Endothelial cell of umbilical vein (primary cell): ENCODE data around the gene CNP. TPM values are rescaled to one million over a fixed set of nuclear protein-coding genes. Genes with fewer than 3 reads are reported as not detected.

Source experiments
- BruUV-seq: library from RNA; stranded (reverse); fragments of 400-500 nt; replicated peaks from 2 replicates; lab custom pipeline; 2021; lab: Mats Ljungman, UMichigan
- CTCF ChIA-PET: fragments of 300-600, 350-600 bp; sonication (Branson Sonifier 250); formaldehyde crosslinking; loops from one replicate; lab custom pipeline; 2021; ENCODE audit warnings: antibody characterized with exemption, inconsistent platforms; lab: Charles Lee
- POLR2A ChIA-PET: fragments of 300-600, 350-600 bp; sonication (Branson Sonifier 250); formaldehyde crosslinking; loops from one replicate; lab custom pipeline; 2021; ENCODE audit warnings: antibody characterized with exemption, inconsistent platforms; lab: Charles Lee
- DNase-seq: peaks from one replicate; pipeline ENCODE4 v3.0.0-alpha.2; 2011; ENCODE audit warnings: low read depth, low spot score
- FAIRE-seq: peaks from 2 replicates; lab custom pipeline; 2011; peaks lifted over from hg19 to GRCh38; lab: Jason Lieb, UNC
- H2AFZ ChIP-seq: 2 replicates; pipeline ENCODE4 v1.6.0; 2012; ENCODE audit warnings: low read depth, low read length, control low read depth, inconsistent platforms
- H3K27ac ChIP-seq: 2 replicates; pipeline ENCODE4 v1.5.1; 2011; ENCODE audit warnings: low read depth, mild to moderate bottlenecking, control low read depth, low read length, moderate library complexity; ENCODE audit not compliant: insufficient read depth
- H3K27me3 ChIP-seq, 2 experiments: 2 replicates each; pipeline versions ENCODE4 v1.6.0 to v1.6.1; 2011; ENCODE audit warnings: low read length in 2 of 2, mixed read lengths in 1 of 2; ENCODE audit not compliant: control insufficient read depth in 2 of 2, insufficient read depth in 2 of 2
- H3K36me3 ChIP-seq, 2 experiments: 2 replicates in 1 of 2; 3 replicates in 1 of 2; pipeline ENCODE4 v1.5.1; 2011; ENCODE audit warnings: low read length in 2 of 2, mild to moderate bottlenecking in 1 of 2, moderate library complexity in 1 of 2; ENCODE audit not compliant: control insufficient read depth in 2 of 2, insufficient read depth in 2 of 2; ENCODE audit errors: extremely low read depth in 1 of 2
- H3K4me1 ChIP-seq: 3 replicates; pipeline ENCODE4 v1.5.1; 2011; ENCODE audit warnings: mild to moderate bottlenecking, low read length; ENCODE audit not compliant: control insufficient read depth, insufficient read depth; ENCODE audit errors: extremely low read depth
- H3K4me2 ChIP-seq: 2 replicates; pipeline ENCODE4 v1.6.1; 2011; ENCODE audit warnings: low read length, control low read depth, mixed read lengths; ENCODE audit not compliant: insufficient read depth
- H3K4me3 ChIP-seq, 3 experiments: fragments of 200-600 bp in 1 of 3; sonication (generic), shearing (Covaris generic) in 1 of 3; replicated peaks in 1 of 3; 2 replicates each; pipeline ENCODE4 v1.5.1; 2011 to 2016; ENCODE audit warnings: control low read depth in 3 of 3, low read length in 3 of 3, mild to moderate bottlenecking in 2 of 3, inconsistent platforms in 1 of 3, low read depth in 1 of 3, moderate library complexity in 1 of 3; ENCODE audit not compliant: insufficient read depth in 1 of 3
- H3K79me2 ChIP-seq: 2 replicates; pipeline ENCODE4 v1.6.0; 2012; ENCODE audit warnings: low read length, inconsistent platforms; ENCODE audit not compliant: control insufficient read depth, insufficient read depth
- H3K9ac ChIP-seq: replicated peaks from 2 replicates; pipeline ENCODE3; 2011; ENCODE audit warnings: low read length, control low read depth; ENCODE audit not compliant: insufficient read depth; ENCODE audit errors: extremely low read depth
- H3K9me1 ChIP-seq: replicated peaks from 3 replicates; pipeline ENCODE4 v1.6.0; 2011; ENCODE audit warnings: mild to moderate bottlenecking, low read length; ENCODE audit not compliant: control insufficient read depth, insufficient read depth; ENCODE audit errors: extremely low read depth
- H3K9me3 ChIP-seq: replicated peaks from 2 replicates; pipeline ENCODE4 v1.5.1; 2012; ENCODE audit warnings: low read length, inconsistent platforms; ENCODE audit not compliant: control insufficient read depth, insufficient read depth
- H4K20me1 ChIP-seq: replicated peaks from 2 replicates; pipeline ENCODE3; 2011; ENCODE audit warnings: mild to moderate bottlenecking, low read length; ENCODE audit not compliant: control insufficient read depth, insufficient read depth; ENCODE audit errors: extremely low read depth
- EZH2 ChIP-seq: IDR thresholded peaks from 2 replicates; pipeline ENCODE4 v1.6.1; 2012; ENCODE audit warnings: borderline replicate concordance, low read depth, mild to moderate bottlenecking, moderate library complexity, low read length, inconsistent platforms; ENCODE audit not compliant: severe bottlenecking
- FOS ChIP-seq: IDR thresholded peaks from 2 replicates; pipeline ENCODE4 v1.6.1; 2011; ENCODE audit warnings: mild to moderate bottlenecking, low read length, moderate library complexity, borderline replicate concordance; ENCODE audit not compliant: insufficient read depth
- GATA2 ChIP-seq: IDR thresholded peaks from 2 replicates; pipeline ENCODE4 v1.7.0; 2011; ENCODE audit warnings: low read depth, mild to moderate bottlenecking, moderate library complexity, mixed read lengths, low read length; ENCODE audit not compliant: insufficient read length, insufficient read depth
- JUN ChIP-seq: IDR thresholded peaks from 2 replicates; pipeline ENCODE4 v1.6.1; 2011; ENCODE audit warnings: borderline replicate concordance, low read depth; ENCODE audit not compliant: insufficient read length, insufficient read depth
- MYC ChIP-seq: IDR thresholded peaks from one replicate; pipeline ENCODE4 v1.6.1; 2011; ENCODE audit warnings: mild to moderate bottlenecking, low read depth, low read length
- POLR2A ChIP-seq: IDR thresholded peaks from 2 replicates; pipeline ENCODE4 v1.6.1; 2012; ENCODE audit warnings: low read depth, mild to moderate bottlenecking, control low read depth, low read length
- POLR2AphosphoS5 ChIP-seq: IDR thresholded peaks from 2 replicates; pipeline ENCODE4 v1.6.1; 2012; ENCODE audit warnings: low read depth, mild to moderate bottlenecking, control low read depth, low read length, moderate library complexity; ENCODE audit not compliant: insufficient read depth
- dilution Hi-C: fragments of 300-500 bp; cut with MboI; formaldehyde crosslinking; loops from one replicate; pipeline ENCODE4 v1.15.0; 2019; ENCODE audit warnings: low sequenced_read_pairs; ENCODE audit not compliant: extremely low pct_ligation_motif_present
- intact Hi-C: fragments of 100-400 bp; cut with micrococcal nuclease; formaldehyde crosslinking; loops from one replicate; pipeline ENCODE4 v1.10.0; 2022
- polyA plus RNA-seq, 4 experiments: library from polyadenylated mRNA; depleted of rRNA in 3 of 4; stranded (reverse) in 3 of 4; unstranded in 1 of 4; fragments of >200 nt; gene quantifications; 2 replicates each; pipeline versions ENCODE4 v1.2.1 to v1.2.3, GENCODE V29; 2011 to 2012; ENCODE audit warnings: missing spikeins in 1 of 4
- total RNA-seq: library from RNA; stranded (reverse); gene quantifications from 2 replicates; pipeline ENCODE4 v1.2.3, GENCODE V29; 2021
- TF ChIP-seq, protein P1 (sequence below), 2 donors: IDR thresholded peaks; 1 replicate in 1 of 2; 2 replicates in 1 of 2; pipeline ENCODE4 v1.5.1; 2011; ENCODE audit warnings: low read length in 2 of 2, mild to moderate bottlenecking in 2 of 2, moderate library complexity in 2 of 2, control low read depth in 1 of 2, inconsistent platforms in 1 of 2, low read depth in 1 of 2; ENCODE audit not compliant: insufficient read depth in 1 of 2; ENCODE audit errors: extremely low read depth in 1 of 2
- TF ChIP-seq, protein P2 (sequence below): IDR thresholded peaks from 2 replicates; pipeline ENCODE4 v1.6.1; 2011; ENCODE audit not compliant: insufficient read depth, insufficient read length

CNP gene
- total and polyA plus RNA-seq, 2 donors (not counting 3 experiments of a cell fraction or from before 2014, with no cell fraction given): 49.4 to 84.9 TPM

DNA sequence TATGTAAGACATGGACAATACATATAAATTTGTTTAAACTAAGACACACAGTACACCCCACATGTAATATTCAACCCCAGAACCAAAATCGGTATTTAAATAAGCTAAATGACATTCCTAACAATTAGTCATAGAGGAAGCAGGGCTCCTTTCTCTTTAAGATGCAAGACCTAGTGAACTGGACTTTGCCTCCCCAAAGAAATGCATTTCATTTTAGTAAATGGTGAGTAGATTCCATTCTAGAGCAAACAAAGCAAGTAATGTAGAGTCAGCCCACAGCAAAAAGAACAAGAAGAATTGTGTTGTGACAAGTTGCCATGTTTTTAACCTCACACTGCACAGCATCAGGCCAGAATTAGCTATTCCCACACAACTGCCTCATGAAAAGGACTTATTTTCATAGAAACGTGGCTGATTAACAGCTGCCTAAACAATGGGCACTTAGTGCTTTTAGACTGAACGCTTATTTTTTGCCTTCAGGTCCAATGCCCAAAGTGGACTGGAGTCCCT lies 36.3 kb downstream of the CNP start:
- H2AFZ ChIP-seq: no peak overlapping the region
- H3K36me3 ChIP-seq: peaks cover 11 to 20% of the 10 kb centered on the region in 2 experiments
- no peak overlapping the region for H3K9ac ChIP-seq
- H3K27me3 ChIP-seq: no peaks in the 10 kb centered on the region
- CTCF ChIA-PET: interaction anchor here (0.9 to 3.2 kb wide), 6 partner anchors 14 to 98 kb away, joined by 3 to 13 read pairs (median 6); partner anchors contain the start of gene NKIRAS2
- POLR2A ChIA-PET: no interaction called here
- dilution Hi-C loops (no loop called here), intact Hi-C loops (no loop called here)
- H3K4me2 ChIP-seq: peak overlapping the region; percentile 26
- H3K9me3 ChIP-seq: no peaks in the 10 kb centered on the region
- peaks cover 16% of the 10 kb centered on the region for H3K4me1 ChIP-seq
- H3K9me1 ChIP-seq: no peaks in the 10 kb centered on the region
- peak overlapping the region; percentile 4 for H3K27ac ChIP-seq
- FAIRE-seq: peak; percentile 69
- peaks cover 11% of the 10 kb centered on the region for H4K20me1 ChIP-seq
- TF ChIP-seq POLR2A: no peak
- TF ChIP-seq FOS: peak; percentile 8
- H3K79me2 ChIP-seq: peaks cover 71% of the 10 kb centered on the region
- DNase-seq: peak; percentile 17
- no TSS peak for BruUV-seq
- no peak overlapping the region for H3K4me3 ChIP-seq

DNA sequence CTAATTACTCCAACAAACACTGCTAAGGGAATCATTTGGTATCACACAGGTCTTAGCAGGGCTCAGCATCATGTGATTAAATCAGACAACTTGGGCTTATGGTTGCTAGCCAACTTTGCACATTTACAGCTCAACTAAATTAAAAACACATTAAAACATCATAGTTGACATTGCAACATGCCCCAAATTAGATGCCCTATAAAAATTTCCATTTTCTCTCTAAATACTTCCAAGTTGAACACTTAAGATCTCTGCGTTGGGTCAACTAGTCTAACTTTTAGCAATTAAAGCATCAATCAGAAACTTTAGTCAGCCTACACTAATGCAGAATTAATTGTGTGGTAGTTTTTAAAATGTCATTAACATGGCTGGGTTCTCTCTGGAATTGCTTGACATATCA lies 38.6 kb downstream of the CNP start:
- intact Hi-C loops: no loop called here
- Histone ChIP-seq H3K27ac (no peak overlapping the region), H3K79me2 (peaks cover 92% of the 10 kb centered on the region), H3K9me1 (no peaks in the 10 kb centered on the region), H3K4me2 (no peak overlapping the region), H3K27me3 (no peaks in the 10 kb centered on the region), H3K4me3 (no peak overlapping the region), H3K9me3 (no peaks in the 10 kb centered on the region), H3K9ac (no peak overlapping the region), H2AFZ (no peak overlapping the region), H3K4me1 (peaks cover 21% of the 10 kb centered on the region), H3K36me3 (peaks cover 6 to 8% of the 10 kb centered on the region in 2 experiments), H4K20me1 (peaks cover 11% of the 10 kb centered on the region)
- TF ChIP-seq, protein P1, sequence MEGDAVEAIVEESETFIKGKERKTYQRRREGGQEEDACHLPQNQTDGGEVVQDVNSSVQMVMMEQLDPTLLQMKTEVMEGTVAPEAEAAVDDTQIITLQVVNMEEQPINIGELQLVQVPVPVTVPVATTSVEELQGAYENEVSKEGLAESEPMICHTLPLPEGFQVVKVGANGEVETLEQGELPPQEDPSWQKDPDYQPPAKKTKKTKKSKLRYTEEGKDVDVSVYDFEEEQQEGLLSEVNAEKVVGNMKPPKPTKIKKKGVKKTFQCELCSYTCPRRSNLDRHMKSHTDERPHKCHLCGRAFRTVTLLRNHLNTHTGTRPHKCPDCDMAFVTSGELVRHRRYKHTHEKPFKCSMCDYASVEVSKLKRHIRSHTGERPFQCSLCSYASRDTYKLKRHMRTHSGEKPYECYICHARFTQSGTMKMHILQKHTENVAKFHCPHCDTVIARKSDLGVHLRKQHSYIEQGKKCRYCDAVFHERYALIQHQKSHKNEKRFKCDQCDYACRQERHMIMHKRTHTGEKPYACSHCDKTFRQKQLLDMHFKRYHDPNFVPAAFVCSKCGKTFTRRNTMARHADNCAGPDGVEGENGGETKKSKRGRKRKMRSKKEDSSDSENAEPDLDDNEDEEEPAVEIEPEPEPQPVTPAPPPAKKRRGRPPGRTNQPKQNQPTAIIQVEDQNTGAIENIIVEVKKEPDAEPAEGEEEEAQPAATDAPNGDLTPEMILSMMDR (IDR thresholded peaks at IDR 0.05; ENCODE audit: extremely low read depth in 1 of 2, insufficient read depth in 1 of 2, low read depth in 1 of 2, low read length in 2 of 2): no peak
- TF ChIP-seq FOS (no peak), GATA2 (no peak), JUN (no peak), POLR2A (no peak), POLR2AphosphoS5 (no peak), EZH2 (no peak), MYC (no peak)
- TF ChIP-seq, protein P2, sequence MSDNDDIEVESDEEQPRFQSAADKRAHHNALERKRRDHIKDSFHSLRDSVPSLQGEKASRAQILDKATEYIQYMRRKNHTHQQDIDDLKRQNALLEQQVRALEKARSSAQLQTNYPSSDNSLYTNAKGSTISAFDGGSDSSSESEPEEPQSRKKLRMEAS: no peak
- ChIA-PET POLR2A (no interaction called here), CTCF (interaction anchor here (3.2 kb wide), 1 partner anchor 15 kb away, joined by 13 read pairs; the partner anchor contains the start of gene NKIRAS2)
- DNase-seq (no peak), FAIRE-seq (no peak)
- dilution Hi-C loops: no loop called here
- BruUV-seq: no TSS peak
